Neural crest cell (in vitro differentiated cells): ENCODE measurements around the gene LEMD1. TPM values are rescaled to one million over a fixed set of nuclear protein-coding genes. Genes with fewer than 3 reads are reported as not detected.
"Not testable (repeated sequence)": the region's sequence is repeated elsewhere in the genome, so short reads cannot be mapped to it uniquely, and the experiment has no call there.

ENCODE experiments used
- DNase-seq: peaks from one replicate; pipeline ENCODE4 v3.0.0; 2021; ENCODE audit warnings: low read depth, mixed read lengths, low spot score
- H3K27ac Mint-ChIP-seq: one replicate; pipeline ENCODE4 v1.8.0; 2021; ENCODE audit warnings: mild to moderate bottlenecking, mixed read lengths; ENCODE audit not compliant: unreplicated experiment
- H3K27me3 Mint-ChIP-seq: 2 replicates; pipeline ENCODE4 v1.8.0; 2021; ENCODE audit warnings: low read depth, mild to moderate bottlenecking, mixed read lengths
- H3K36me3 Mint-ChIP-seq: 2 replicates; pipeline ENCODE4 v1.8.0; 2021; ENCODE audit warnings: low read depth, mild to moderate bottlenecking, mixed read lengths
- H3K4me1 Mint-ChIP-seq: 2 replicates; pipeline ENCODE4 v1.8.0; 2021; ENCODE audit warnings: mixed read lengths
- H3K4me3 Mint-ChIP-seq: one replicate; pipeline ENCODE4 v1.8.0; 2021; ENCODE audit warnings: mild to moderate bottlenecking, mixed read lengths
- H3K9me3 Mint-ChIP-seq: 2 replicates; pipeline ENCODE4 v1.8.0; 2021; ENCODE audit warnings: mixed read lengths
- CTCF ChIP-seq: fragments of 200-600 bp; sonication (generic); conservative IDR thresholded peaks from 2 replicates; pipeline ENCODE4 v1.5.0; 2021; ENCODE audit warnings: antibody characterized with exemption, mild to moderate bottlenecking
- total RNA-seq: library from RNA; stranded (reverse); gene quantifications from 2 replicates; pipeline ENCODE4 v1.2.1, GENCODE V29; 2021

Gene LEMD1
- total RNA-seq, 1 donor from 2014 or later = 10.7 TPM

DNA sequence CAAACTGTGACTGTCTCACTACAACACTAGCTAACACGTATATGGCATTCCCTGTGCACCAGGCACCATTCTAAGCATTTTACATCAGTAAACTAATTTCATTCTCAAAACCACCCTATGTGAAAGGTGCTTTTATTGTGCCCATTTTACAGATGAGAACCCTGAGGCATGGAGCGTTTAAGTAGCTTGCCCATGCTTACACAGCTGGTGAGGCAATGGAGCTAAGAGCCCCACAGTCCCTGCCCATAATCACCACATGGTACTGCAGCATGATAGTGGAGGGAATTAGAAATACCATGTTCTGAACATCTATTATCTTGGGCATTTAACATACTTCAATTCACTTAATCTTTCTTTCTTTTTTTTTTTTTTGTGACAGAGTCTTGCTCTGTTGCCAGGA is 34.0 kb downstream of the LEMD1 start:
- H3K4me1 Mint-ChIP-seq = no peaks in the 10 kb centered on the region
- no peak for TF ChIP-seq CTCF
- no peaks in the 10 kb centered on the region for H3K9me3 Mint-ChIP-seq
- H3K36me3 Mint-ChIP-seq = no peaks in the 10 kb centered on the region
- peaks cover 13% of the 10 kb centered on the region for H3K27me3 Mint-ChIP-seq
- no peak for DNase-seq
- no peak overlapping the region for H3K27ac Mint-ChIP-seq
- no peak overlapping the region for H3K4me3 Mint-ChIP-seq

GRCh38 chr1:205382990-205383389 is 38.9 kb downstream of the LEMD1 start:
- not testable (repeated sequence) for H3K9me3 Mint-ChIP-seq, H3K27ac Mint-ChIP-seq, H3K27me3 Mint-ChIP-seq, H3K4me3 Mint-ChIP-seq, H3K4me1 Mint-ChIP-seq, H3K36me3 Mint-ChIP-seq, DNase-seq

GRCh38 chr1:205382561-205382960 is 39.3 kb downstream of the LEMD1 start:
- no peak for TF ChIP-seq CTCF
- Mint-ChIP-seq H3K36me3 (no peaks in the 10 kb centered on the region), H3K4me3 (no peak overlapping the region), H3K27me3 (no peaks in the 10 kb centered on the region), H3K9me3 (no peaks in the 10 kb centered on the region), H3K4me1 (peaks cover 5% of the 10 kb centered on the region), H3K27ac (no peak overlapping the region)
- DNase-seq = no peak

GRCh38 chr1:205381305-205381704 is 40.6 kb downstream of the LEMD1 start:
- H3K4me1 Mint-ChIP-seq = peaks cover 11% of the 10 kb centered on the region
- H3K4me3 Mint-ChIP-seq = no peak overlapping the region
- H3K36me3 Mint-ChIP-seq = no peaks in the 10 kb centered on the region
- H3K27me3 Mint-ChIP-seq = no peaks in the 10 kb centered on the region
- no peak overlapping the region for H3K27ac Mint-ChIP-seq
- TF ChIP-seq CTCF = no peak
- H3K9me3 Mint-ChIP-seq = no peaks in the 10 kb centered on the region
- no peak for DNase-seq

- H3K4me1 Mint-ChIP-seq = peaks cover 15% of the 10 kb centered on the region
Observed at GRCh38 chr1:205380882-205381281, 41.0 kb downstream of the LEMD1 start.

DNA sequence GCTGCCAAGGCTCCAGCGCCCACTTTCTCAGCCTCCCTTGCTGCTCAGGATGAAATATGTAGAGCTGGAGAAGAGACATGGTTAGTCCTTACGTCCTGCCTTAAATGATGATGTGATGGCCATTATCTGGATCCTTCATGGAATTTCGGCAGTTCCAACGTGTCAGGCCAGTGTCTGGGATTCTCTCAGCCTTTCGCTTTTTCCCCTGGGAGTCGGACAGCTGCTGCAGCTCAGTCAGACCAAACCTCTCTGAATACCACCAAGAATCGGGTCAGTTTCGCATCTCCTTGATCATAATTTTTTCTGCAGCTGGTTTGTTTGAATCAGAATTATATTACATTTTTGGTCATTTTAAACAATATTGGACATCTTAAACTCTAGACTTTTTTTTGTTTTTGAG is 42.8 kb downstream of the LEMD1 start:
- H3K36me3 Mint-ChIP-seq = no peaks in the 10 kb centered on the region
- H3K4me1 Mint-ChIP-seq = peaks cover 25% of the 10 kb centered on the region
- no peak overlapping the region for H3K4me3 Mint-ChIP-seq
- DNase-seq = no peak
- H3K9me3 Mint-ChIP-seq = no peaks in the 10 kb centered on the region
- H3K27ac Mint-ChIP-seq = no peak overlapping the region
- no peak for TF ChIP-seq CTCF
- no peaks in the 10 kb centered on the region for H3K27me3 Mint-ChIP-seq

More at GRCh38 chr1:205380882-205381281, 41.0 kb downstream of the LEMD1 start:
- Mint-ChIP-seq H3K9me3 (no peaks in the 10 kb centered on the region), H3K36me3 (no peaks in the 10 kb centered on the region), H3K4me3 (no peak overlapping the region), H3K27me3 (no peaks in the 10 kb centered on the region), H3K27ac (no peak overlapping the region)
- no peak for TF ChIP-seq CTCF
- no peak for DNase-seq
